PC-9 (cell line): Measurements from ENCODE around the gene MALRD1. TPM values are rescaled to one million over a fixed set of nuclear protein-coding genes. Genes with fewer than 3 reads are reported as not detected.

ENCODE experiments used
- BruUV-seq: library from RNA; stranded (reverse); fragments of 400-500 nt; replicated peaks from 2 replicates; lab custom pipeline; 2021; lab: Mats Ljungman, UMichigan
- CTCF ChIA-PET: fragments of 300-600 bp; sonication (Branson Sonifier 250); formaldehyde crosslinking; loops from one replicate; lab custom pipeline; 2022; ENCODE audit warnings: antibody characterized with exemption; lab: Charles Lee
- POLR2A ChIA-PET: fragments of 300-600 bp; sonication (Branson Sonifier 250); formaldehyde crosslinking; loops from one replicate; lab custom pipeline; 2022; ENCODE audit warnings: antibody characterized with exemption; ENCODE audit not compliant: unreplicated experiment; lab: Charles Lee
- DNase-seq, 2 experiments: peaks; one replicate each; pipeline versions ENCODE4 v3.0.0 to v3.0.0-alpha.2; 2015 to 2022; ENCODE audit warnings: mixed read lengths in 1 of 2
- H2AFZ ChIP-seq: fragments of 200-600 bp; sonication (generic); 2 replicates; pipeline ENCODE4 v1.8.1; 2017; ENCODE audit warnings: antibody characterized with exemption
- H3F3A ChIP-seq: fragments of 200-600 bp; sonication (generic); 2 replicates; pipeline ENCODE4 v1.8.1; 2017; ENCODE audit warnings: antibody characterized with exemption, mild to moderate bottlenecking, low read depth; ENCODE audit not compliant: insufficient read depth
- H3K27ac ChIP-seq: fragments of 200-600 bp; sonication (generic); 2 replicates; pipeline ENCODE4 v1.6.1; 2016; ENCODE audit warnings: mixed run types
- H3K27me3 ChIP-seq: fragments of 200-600 bp; sonication (generic); 2 replicates; pipeline ENCODE4 v1.6.1; 2016; ENCODE audit warnings: low read depth, mixed run types; ENCODE audit not compliant: insufficient read depth
- H3K36me3 ChIP-seq: fragments of 200-600 bp; sonication (generic); 2 replicates; pipeline ENCODE4 v1.6.1; 2016; ENCODE audit warnings: low read depth, mixed run types
- H3K4me1 ChIP-seq: fragments of 200-600 bp; sonication (generic); replicated peaks from 2 replicates; pipeline ENCODE4 v1.6.1; 2016; ENCODE audit warnings: mixed run types; ENCODE audit not compliant: insufficient read depth
- H3K4me2 ChIP-seq: fragments of 200-600 bp; sonication (generic); 2 replicates; pipeline ENCODE4 v1.6.1; 2017; ENCODE audit warnings: mixed run types
- H3K4me3 ChIP-seq: fragments of 200-600 bp; sonication (generic); 2 replicates; pipeline ENCODE4 v1.6.1; 2016; ENCODE audit warnings: mixed run types
- H3K79me2 ChIP-seq: fragments of 200-600 bp; sonication (generic); 2 replicates; pipeline ENCODE4 v1.6.1; 2017; ENCODE audit warnings: low read depth, mixed run types
- H3K9me2 ChIP-seq: fragments of 200-600 bp; sonication (generic); 2 replicates; pipeline ENCODE4 v1.8.1; 2017; ENCODE audit warnings: mild to moderate bottlenecking; ENCODE audit not compliant: insufficient read depth
- H3K9me3 ChIP-seq: fragments of 200-600 bp; sonication (generic); 2 replicates; pipeline ENCODE4 v1.8.1; 2016; ENCODE audit warnings: low read depth; ENCODE audit not compliant: insufficient read depth
- H4K20me1 ChIP-seq: fragments of 200-600 bp; sonication (generic); 2 replicates; pipeline ENCODE4 v1.8.1; 2017; ENCODE audit not compliant: insufficient read depth
- EZH2 ChIP-seq: fragments of 200-600 bp; sonication (generic); IDR thresholded peaks from 2 replicates; pipeline ENCODE4 v1.8.0; 2017; ENCODE audit warnings: antibody characterized with exemption, low read depth
- intact Hi-C: fragments of 100-400 bp; cut with micrococcal nuclease; formaldehyde crosslinking; loops from one replicate; pipeline ENCODE4 v1.10.0; 2022; ENCODE audit not compliant: unreplicated experiment
- total RNA-seq: library from RNA; stranded (reverse); gene quantifications from 2 replicates; pipeline ENCODE4 v1.2.3, GENCODE V29; 2021
- TF ChIP-seq, protein P1 (sequence below): fragments of 200-600 bp; sonication (generic); conservative IDR thresholded peaks from 2 replicates; pipeline ENCODE4 v1.6.1; 2017; ENCODE audit warnings: mixed run types, antibody characterized with exemption, mild to moderate bottlenecking, moderate library complexity

Gene MALRD1
- total RNA-seq, 1 experiment from 2014 or later, result not detected

DNA sequence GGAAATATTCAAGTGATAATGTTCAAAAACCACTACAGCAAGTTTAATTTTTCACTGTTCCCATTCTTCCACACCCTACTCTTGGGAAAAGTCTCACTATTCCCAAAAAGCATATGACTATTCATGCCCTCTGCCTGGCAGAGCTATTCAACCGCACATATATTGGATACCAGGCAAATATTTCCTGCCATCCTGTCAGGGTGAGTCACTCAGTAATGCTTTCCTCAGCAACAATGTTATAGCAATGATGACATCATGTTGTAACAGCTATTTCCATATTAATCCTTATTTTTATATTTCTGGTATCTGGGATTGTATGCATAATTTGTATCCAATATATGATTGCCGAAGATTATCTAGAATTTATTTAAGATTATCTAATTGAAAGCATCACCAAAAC, 653.6 kb downstream of the MALRD1 start:
- no peaks in the 10 kb centered on the region for H3F3A ChIP-seq
- no peaks in the 10 kb centered on the region for H3K9me2 ChIP-seq
- H3K9me3 ChIP-seq, result no peaks in the 10 kb centered on the region
- no peaks in the 10 kb centered on the region for H3K79me2 ChIP-seq
- H3K4me1 ChIP-seq, result no peaks in the 10 kb centered on the region
- no peak overlapping the region for H3K4me2 ChIP-seq
- H3K27ac ChIP-seq, result no peak overlapping the region
- BruUV-seq, result no TSS peak
- DNase-seq, result no peak
- CTCF ChIA-PET, result no interaction called here
- no peak for TF ChIP-seq EZH2
- TF ChIP-seq, protein P1, sequence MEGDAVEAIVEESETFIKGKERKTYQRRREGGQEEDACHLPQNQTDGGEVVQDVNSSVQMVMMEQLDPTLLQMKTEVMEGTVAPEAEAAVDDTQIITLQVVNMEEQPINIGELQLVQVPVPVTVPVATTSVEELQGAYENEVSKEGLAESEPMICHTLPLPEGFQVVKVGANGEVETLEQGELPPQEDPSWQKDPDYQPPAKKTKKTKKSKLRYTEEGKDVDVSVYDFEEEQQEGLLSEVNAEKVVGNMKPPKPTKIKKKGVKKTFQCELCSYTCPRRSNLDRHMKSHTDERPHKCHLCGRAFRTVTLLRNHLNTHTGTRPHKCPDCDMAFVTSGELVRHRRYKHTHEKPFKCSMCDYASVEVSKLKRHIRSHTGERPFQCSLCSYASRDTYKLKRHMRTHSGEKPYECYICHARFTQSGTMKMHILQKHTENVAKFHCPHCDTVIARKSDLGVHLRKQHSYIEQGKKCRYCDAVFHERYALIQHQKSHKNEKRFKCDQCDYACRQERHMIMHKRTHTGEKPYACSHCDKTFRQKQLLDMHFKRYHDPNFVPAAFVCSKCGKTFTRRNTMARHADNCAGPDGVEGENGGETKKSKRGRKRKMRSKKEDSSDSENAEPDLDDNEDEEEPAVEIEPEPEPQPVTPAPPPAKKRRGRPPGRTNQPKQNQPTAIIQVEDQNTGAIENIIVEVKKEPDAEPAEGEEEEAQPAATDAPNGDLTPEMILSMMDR, result no peak
- H3K27me3 ChIP-seq, result no peaks in the 10 kb centered on the region
- no peaks in the 10 kb centered on the region for H3K36me3 ChIP-seq
- POLR2A ChIA-PET, result no interaction called here
- no peaks in the 10 kb centered on the region for H4K20me1 ChIP-seq
- intact Hi-C loops, result no loop called here
- no peak overlapping the region for H3K4me3 ChIP-seq
- no peak overlapping the region for H2AFZ ChIP-seq

DNA sequence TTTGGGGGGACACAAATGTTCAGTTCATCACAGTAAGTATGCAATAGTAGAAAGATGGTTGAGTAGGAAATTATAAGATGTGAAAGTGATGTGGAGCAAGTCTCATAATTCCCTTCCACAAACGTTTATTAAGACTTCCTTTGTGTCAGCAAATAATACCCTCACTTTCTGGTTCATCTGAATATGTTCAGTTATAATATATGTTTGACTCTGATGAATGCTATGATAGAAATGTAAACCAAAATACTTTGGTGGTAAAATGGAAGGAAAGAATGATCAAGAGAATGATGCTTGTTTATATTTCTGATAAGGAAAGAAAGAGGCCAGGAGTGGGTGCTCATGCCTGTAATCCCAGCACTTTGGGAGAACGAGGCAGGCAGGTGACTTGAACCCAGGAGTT, 655.9 kb downstream of the MALRD1 start:
- no peaks in the 10 kb centered on the region for H3F3A ChIP-seq

DNA sequence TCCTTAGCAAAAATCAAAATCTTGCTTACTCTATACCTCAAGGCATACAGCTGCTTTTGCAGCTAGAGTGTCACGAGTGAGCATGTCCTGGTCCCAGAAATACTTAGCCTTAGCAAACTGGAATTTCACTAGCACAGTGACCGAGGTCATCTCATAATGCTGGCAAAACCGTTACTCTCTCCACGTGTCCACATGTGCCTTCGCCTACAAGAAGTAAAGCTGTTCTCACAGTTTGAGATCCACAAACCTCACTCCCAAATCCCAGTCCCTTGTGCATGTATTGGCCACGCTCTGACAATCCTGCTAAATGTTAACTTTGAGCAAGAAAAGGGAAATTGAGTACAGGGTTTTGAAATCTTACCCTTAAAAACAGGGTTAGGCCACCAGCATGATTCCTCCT, 656.6 kb downstream of the MALRD1 start:
- H3K4me1 ChIP-seq, result no peaks in the 10 kb centered on the region
- no peaks in the 10 kb centered on the region for H3F3A ChIP-seq
- DNase-seq, result no peak
- no peak for TF ChIP-seq EZH2
- TF ChIP-seq, protein P1, result no peak
- H3K9me2 ChIP-seq, result no peaks in the 10 kb centered on the region
- H3K79me2 ChIP-seq, result no peaks in the 10 kb centered on the region
- H3K36me3 ChIP-seq, result no peaks in the 10 kb centered on the region
- ChIA-PET CTCF (no interaction called here), POLR2A (no interaction called here)
- no TSS peak for BruUV-seq
- H2AFZ ChIP-seq, result no peak overlapping the region
- H3K27ac ChIP-seq, result no peak overlapping the region
- H3K4me3 ChIP-seq, result no peak overlapping the region
- no peaks in the 10 kb centered on the region for H3K9me3 ChIP-seq
- no peaks in the 10 kb centered on the region for H3K27me3 ChIP-seq
- intact Hi-C loops, result no loop called here
- H4K20me1 ChIP-seq, result no peaks in the 10 kb centered on the region
- no peak overlapping the region for H3K4me2 ChIP-seq

More for the DNA sequence above, 655.9 kb downstream of the MALRD1 start:
- H3K9me3 ChIP-seq, result no peaks in the 10 kb centered on the region
- CTCF ChIA-PET, result no interaction called here
- no peak overlapping the region for H2AFZ ChIP-seq
- BruUV-seq, result no TSS peak
- POLR2A ChIA-PET, result no interaction called here
- H3K4me1 ChIP-seq, result no peaks in the 10 kb centered on the region
- no peaks in the 10 kb centered on the region for H4K20me1 ChIP-seq
- H3K36me3 ChIP-seq, result no peaks in the 10 kb centered on the region
- H3K4me3 ChIP-seq, result no peak overlapping the region
- no peaks in the 10 kb centered on the region for H3K79me2 ChIP-seq
- TF ChIP-seq, protein P1, result no peak
- TF ChIP-seq EZH2, result no peak
- no peak overlapping the region for H3K27ac ChIP-seq
- H3K27me3 ChIP-seq, result no peaks in the 10 kb centered on the region
- intact Hi-C loops, result no loop called here
- H3K9me2 ChIP-seq, result no peaks in the 10 kb centered on the region
- DNase-seq, result no peak
- H3K4me2 ChIP-seq, result no peak overlapping the region
